DMS79 (cell line): Measurements from ENCODE around the gene TPRG1L.

ENCODE experiments used
- DNase-seq: peaks from one replicate; lab custom pipeline; 2025; lab: John Stamatoyannopoulos, UW

TPRG1L gene

DNA sequence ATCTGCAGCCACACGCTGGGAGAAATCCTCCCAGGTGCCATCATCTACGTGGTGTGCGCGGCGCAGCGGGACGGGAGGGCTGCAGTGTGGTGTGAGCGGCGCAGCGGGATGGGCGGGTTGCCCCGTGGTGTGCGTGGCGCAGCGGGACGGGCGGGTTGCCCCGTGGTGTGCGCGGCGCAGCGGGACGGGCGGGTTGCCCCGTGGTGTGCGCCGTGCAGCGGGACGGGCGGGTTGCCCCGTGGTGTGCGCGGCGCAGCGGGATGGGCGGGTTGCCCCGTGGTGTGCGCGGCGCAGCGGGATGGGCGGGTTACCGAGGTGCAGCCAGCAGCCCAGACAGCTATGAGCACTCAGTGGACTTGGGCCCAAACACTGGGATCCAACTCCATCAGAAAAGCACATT lies 20.4 kb downstream of the TPRG1L start:
- DNase-seq, result no peak

GRCh38 chr1:3645666-3646355 lies 21.0 kb downstream of the TPRG1L start:
- DNase-seq, result no peak

DNA sequence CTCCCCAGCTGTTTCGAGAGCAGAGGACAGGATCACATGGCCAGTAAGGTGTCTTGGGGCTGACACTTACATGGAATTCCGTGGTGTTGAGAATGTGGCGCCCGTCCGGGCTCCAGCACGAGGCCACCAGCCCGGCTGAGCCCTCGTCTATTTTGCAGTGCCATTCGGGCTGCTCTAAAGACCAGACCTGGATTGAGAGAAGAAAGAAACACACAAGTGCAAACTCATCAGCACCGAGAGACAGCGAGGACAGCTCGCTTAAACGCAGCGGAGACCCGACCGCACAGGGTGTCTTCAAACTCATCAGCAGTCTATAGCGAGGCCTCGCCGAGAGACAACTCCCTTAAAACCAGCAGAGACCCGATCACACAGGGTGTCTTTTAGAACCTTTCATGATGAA lies 21.8 kb downstream of the TPRG1L start:
- no peak for DNase-seq

- peak; percentile 93 for DNase-seq
These were observed 24.8 kb downstream of the TPRG1L start, which contains the start of gene WRAP73 for GRCh38 chr1:3649342-3650247. Gene WRAP73, minus strand, starts transcription at chr1:3650103. Its CDS starts 104 bp downstream, at chr1:3649999.

DNA sequence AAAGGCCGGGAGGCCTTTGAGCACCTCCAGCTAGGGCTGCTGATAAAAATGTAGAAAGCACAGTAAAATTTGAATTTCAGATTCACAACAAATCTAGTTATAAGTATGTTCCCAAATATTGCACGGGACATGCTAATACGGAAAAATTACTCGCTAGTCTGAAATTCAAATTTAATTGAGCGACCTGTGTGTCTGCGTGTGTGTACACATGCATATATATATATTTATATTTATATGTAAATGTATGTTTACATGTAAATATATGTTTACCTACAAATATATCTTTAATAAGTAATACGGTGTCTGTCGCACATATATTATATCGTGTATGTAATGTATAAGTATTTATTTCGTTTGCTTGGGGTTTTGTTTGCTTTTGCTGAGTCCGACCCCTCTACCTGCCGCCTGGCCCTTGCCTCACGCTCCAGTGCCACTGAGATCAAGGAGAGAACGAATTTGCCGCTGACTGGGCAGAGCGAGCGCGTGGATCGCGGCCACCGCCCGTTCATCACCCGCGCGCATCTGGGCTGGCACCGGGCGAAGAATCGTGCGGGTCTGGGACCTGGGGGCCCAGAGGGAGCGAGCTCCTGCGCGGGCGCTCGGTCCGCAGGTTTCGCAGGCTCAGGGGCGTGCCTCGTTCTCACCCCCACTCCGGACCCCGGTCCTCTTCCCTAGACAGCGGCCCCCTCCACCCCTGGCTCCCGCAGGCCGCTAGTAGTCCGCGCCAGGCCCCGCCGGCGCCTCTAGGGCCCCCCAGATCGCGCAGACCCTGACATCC lies 25.6 kb downstream of the TPRG1L start:
- DNase-seq, result no peak

GRCh38 chr1:3651026-3651929 lies 26.5 kb downstream of the TPRG1L start:
- DNase-seq, result no peak

- DNase-seq, result peak; percentile 38
These were observed 27.2 kb downstream of the TPRG1L start, which contains the start of gene TP73 for GRCh38 chr1:3651930-3652547. Gene TP73, plus strand, starts transcription at chr1:3652516. Its CDS starts 29,850 bp downstream, at chr1:3682366.

GRCh38 chr1:3652548-3653285 lies 27.9 kb downstream of the TPRG1L start:
- peak; percentile 10 for DNase-seq

- peak; percentile 21 for DNase-seq
These were observed 28.4 kb downstream of the TPRG1L start for GRCh38 chr1:3653286-3653618.

- DNase-seq, result no peak
These were observed 29.9 kb downstream of the TPRG1L start for GRCh38 chr1:3654549-3655281.

DNA sequence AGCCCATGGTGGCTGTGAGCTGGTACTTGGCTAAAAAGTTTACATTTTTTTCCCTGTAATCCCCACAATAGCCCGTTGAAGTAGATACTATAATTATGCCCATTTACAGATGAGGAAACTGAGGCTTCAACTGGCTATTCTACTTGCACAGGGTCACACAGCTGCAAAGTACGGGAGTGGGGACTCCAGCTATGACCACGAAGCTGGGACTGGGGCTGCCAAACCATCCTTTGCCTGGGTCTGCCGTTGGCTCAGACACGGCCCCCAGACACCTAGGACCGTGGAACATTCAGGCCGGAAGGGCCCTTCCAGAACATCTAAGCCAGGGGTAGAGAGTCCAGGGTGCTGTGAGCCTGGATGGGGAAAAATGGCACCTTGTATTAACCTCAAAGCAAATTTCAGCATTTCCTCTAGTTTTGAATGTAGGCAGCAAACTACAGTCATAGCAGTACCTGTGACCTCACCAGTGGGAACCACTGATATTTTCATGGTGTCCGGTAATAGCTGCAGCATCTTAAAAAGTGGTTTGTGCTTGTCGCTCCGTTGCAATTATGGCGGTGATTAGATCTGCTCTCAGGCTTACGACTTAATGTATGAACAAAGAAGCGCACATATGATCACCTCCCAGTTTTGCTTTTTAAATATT lies 31.8 kb downstream of the TPRG1L start:
- no peak for DNase-seq

- no peak for DNase-seq
These were observed 32.3 kb downstream of the TPRG1L start for GRCh38 chr1:3657096-3657475.

GRCh38 chr1:3657578-3658230 lies 32.9 kb downstream of the TPRG1L start:
- no peak for DNase-seq

DNA sequence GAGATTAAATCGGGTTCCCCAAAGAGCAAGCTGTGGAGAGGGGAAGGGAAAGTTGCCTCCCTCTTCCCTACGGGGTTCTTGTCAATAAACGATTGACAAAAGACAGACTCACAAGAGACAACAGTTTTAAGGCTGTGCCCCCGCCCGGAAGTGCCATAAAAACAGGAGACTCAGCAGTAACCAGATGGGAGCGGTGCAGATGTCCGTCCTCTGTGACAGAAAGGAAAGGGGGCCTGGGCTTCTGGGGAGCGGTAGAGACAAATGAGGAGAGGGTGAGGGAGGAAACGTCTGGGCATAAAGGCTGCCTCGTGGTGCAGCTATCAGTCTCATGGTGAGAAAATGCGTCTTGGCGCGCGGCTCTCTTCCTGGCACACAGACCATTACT lies 33.4 kb downstream of the TPRG1L start:
- DNase-seq, result no peak

- no peak for DNase-seq
These were observed 34.3 kb downstream of the TPRG1L start for GRCh38 chr1:3659093-3659492.

GRCh38 chr1:3660704-3661103 lies 35.9 kb downstream of the TPRG1L start:
- DNase-seq, result no peak

- DNase-seq, result no peak
These were observed 36.8 kb downstream of the TPRG1L start for GRCh38 chr1:3661631-3662030.

- no peak for DNase-seq
These were observed 37.4 kb downstream of the TPRG1L start for GRCh38 chr1:3662080-3662671.
